ENCODE results near the gene SCN10A. TPM values are rescaled to one million over a fixed set of nuclear protein-coding genes. Genes with fewer than 3 reads are reported as not detected.

The SCN10A gene
- total RNA-seq, 2 donors from 2014 or later = not detected

GRCh38 chr3:38726751-38727150 lies 89.3 kb downstream of the SCN10A start:
- intact Hi-C loops (cut with DNase I) = no loop called here
- DNase-seq (ENCODE audit: low spot score) = no peak
- Histone ChIP-seq H3K4me3 (no peak overlapping the region), H3K4me1 (replicated peaks) (no peaks in the 10 kb centered on the region), H3K9me3 (no peaks in the 10 kb centered on the region), H3K27me3 (replicated peaks; ENCODE audit: insufficient read depth) (peaks cover 2% of the 10 kb centered on the region), H3K27ac (no peak overlapping the region), H3K36me3 (no peaks in the 10 kb centered on the region)
- TF ChIP-seq POLR2A (IDR thresholded peaks at IDR 0.05) (no peak), CTCF (IDR thresholded peaks at IDR 0.05) (no peak), POLR2AphosphoS5 (IDR thresholded peaks at IDR 0.05) (no peak)
- 71% methylated on average over 7 of the region's 7 CpGs for WGBS

GRCh38 chr3:38725726-38726419 lies 90.1 kb downstream of the SCN10A start:
- DNase-seq (ENCODE audit: low spot score) = no peak
- WGBS = 68% methylated on average over 5 of the region's 5 CpGs
- Histone ChIP-seq H3K4me3 (no peak overlapping the region), H3K4me1 (replicated peaks) (no peaks in the 10 kb centered on the region), H3K27me3 (replicated peaks; ENCODE audit: insufficient read depth) (peaks cover 2% of the 10 kb centered on the region), H3K36me3 (no peaks in the 10 kb centered on the region), H3K9me3 (no peaks in the 10 kb centered on the region), H3K27ac (no peak overlapping the region)
- intact Hi-C loops (cut with DNase I) = no loop called here
- no peak for TF ChIP-seq POLR2A (IDR thresholded peaks at IDR 0.05)

GRCh38 chr3:38724392-38724736 lies 91.7 kb downstream of the SCN10A start:
- Histone ChIP-seq H3K9me3 (no peaks in the 10 kb centered on the region), H3K27me3 (replicated peaks; ENCODE audit: insufficient read depth) (peaks cover 2% of the 10 kb centered on the region), H3K36me3 (no peaks in the 10 kb centered on the region), H3K27ac (no peak overlapping the region), H3K4me1 (replicated peaks) (no peaks in the 10 kb centered on the region), H3K4me3 (no peak overlapping the region)
- no peak for DNase-seq (ENCODE audit: low spot score)
- TF ChIP-seq CTCF (IDR thresholded peaks at IDR 0.05) (no peak), POLR2AphosphoS5 (IDR thresholded peaks at IDR 0.05) (no peak), POLR2A (IDR thresholded peaks at IDR 0.05) (no peak)
- intact Hi-C loops (cut with DNase I) = no loop called here
- 74% methylated on average over 2 of the region's 2 CpGs for WGBS

- Histone ChIP-seq H3K36me3 (no peaks in the 10 kb centered on the region), H3K27me3 (replicated peaks; ENCODE audit: insufficient read depth) (peaks cover 2% of the 10 kb centered on the region), H3K9me3 (no peaks in the 10 kb centered on the region), H3K27ac (no peak overlapping the region), H3K4me1 (replicated peaks) (no peaks in the 10 kb centered on the region), H3K4me3 (no peak overlapping the region)
- DNase-seq (ENCODE audit: low spot score) = no peak
- intact Hi-C loops (cut with DNase I) = no loop called here
- TF ChIP-seq POLR2A (IDR thresholded peaks at IDR 0.05) (no peak), POLR2AphosphoS5 (IDR thresholded peaks at IDR 0.05) (no peak), CTCF (IDR thresholded peaks at IDR 0.05) (no peak)
- WGBS = 43% methylated on average over 16 of the region's 16 CpGs
Measured at GRCh38 chr3:38723569-38724391, 92.2 kb downstream of the SCN10A start.

GRCh38 chr3:38722781-38723568 lies 93.0 kb downstream of the SCN10A start:
- H3K36me3 ChIP-seq = no peaks in the 10 kb centered on the region
- intact Hi-C loops (cut with DNase I) = no loop called here
- H3K4me1 ChIP-seq (replicated peaks) = no peaks in the 10 kb centered on the region
- no peaks in the 10 kb centered on the region for H3K9me3 ChIP-seq
- DNase-seq (ENCODE audit: low spot score) = no peak
- no peak overlapping the region for H3K4me3 ChIP-seq
- 71% methylated on average over 12 of the region's 12 CpGs for WGBS
- no peak overlapping the region for H3K27ac ChIP-seq
- peaks cover 2% of the 10 kb centered on the region for H3K27me3 ChIP-seq (replicated peaks; ENCODE audit: insufficient read depth)
- no peak for TF ChIP-seq POLR2AphosphoS5 (IDR thresholded peaks at IDR 0.05)
- no peak for TF ChIP-seq CTCF (IDR thresholded peaks at IDR 0.05)
- no peak for TF ChIP-seq POLR2A (IDR thresholded peaks at IDR 0.05)
